Activated CD8-positive, alpha-beta T cell treated with anti-CD3 and anti-CD28 coated beads, Interleukin-2, amount 10 ng/mL, durations not matched to agents 7 days and 5 days (primary cell): Measurements from ENCODE around the gene STRBP. TPM values are rescaled to one million over a fixed set of nuclear protein-coding genes. Genes with fewer than 3 reads are reported as not detected.

Experiments used
- ATAC-seq: fragments of 150-1000 bp; cut with Tn5 transposase; one replicate; pipeline ENCODE4 v1.10.0; 2021; ENCODE audit warnings: moderate library complexity
- CTCF ChIA-PET: fragments of 350-600 bp; sonication (Branson Sonifier 250); formaldehyde crosslinking; loops from one replicate; lab custom pipeline; 2021; ENCODE audit warnings: antibody characterized with exemption; lab: Charles Lee
- POLR2A ChIA-PET: fragments of 350-600 bp; sonication (Branson Sonifier 250); formaldehyde crosslinking; loops from one replicate; lab custom pipeline; 2021; ENCODE audit warnings: antibody characterized with exemption; lab: Charles Lee
- DNase-seq: peaks from one replicate; pipeline ENCODE4 v3.0.0-alpha.2; 2020
- H3K27ac Mint-ChIP-seq: one replicate; pipeline ENCODE4 v1.8.0; 2021; ENCODE audit warnings: mild to moderate bottlenecking, mixed read lengths
- H3K27me3 Mint-ChIP-seq: one replicate; pipeline ENCODE4 v1.8.0; 2021; ENCODE audit warnings: low read depth, mixed read lengths
- H3K36me3 Mint-ChIP-seq: one replicate; pipeline ENCODE4 v1.8.0; 2021; ENCODE audit warnings: low read depth, mixed read lengths
- H3K4me1 Mint-ChIP-seq: one replicate; pipeline ENCODE4 v1.8.0; 2021; ENCODE audit warnings: low read depth, mixed read lengths
- H3K4me3 Mint-ChIP-seq: one replicate; pipeline ENCODE4 v1.8.0; 2021; ENCODE audit warnings: mild to moderate bottlenecking, mixed read lengths
- H3K9me3 Mint-ChIP-seq: one replicate; pipeline ENCODE4 v1.8.0; 2022; ENCODE audit warnings: mixed read lengths; ENCODE audit not compliant: insufficient read depth
- total RNA-seq, 2 experiments: library from RNA; stranded (reverse); gene quantifications; one replicate each; pipeline ENCODE4 v1.2.3, GENCODE V29; 2021

Gene STRBP
- total RNA-seq, 2 experiments from 2014 or later = 26.1 to 26.5 TPM

- ChIA-PET CTCF (interaction anchor here (1.0 to 3.3 kb wide), 4 partner anchors 9 to 263 kb away, joined by 4 to 14 read pairs (median 9); no protein-coding TSS in a partner anchor), POLR2A (no interaction called here)
- peaks cover 15% of the 10 kb centered on the region for H3K36me3 Mint-ChIP-seq
- H3K27ac Mint-ChIP-seq = no peak overlapping the region
- no peaks in the 10 kb centered on the region for H3K4me1 Mint-ChIP-seq
- H3K9me3 Mint-ChIP-seq = no peaks in the 10 kb centered on the region
- H3K27me3 Mint-ChIP-seq = no peaks in the 10 kb centered on the region
- no peak overlapping the region for H3K4me3 Mint-ChIP-seq
- ATAC-seq (no peak), DNase-seq (no peak)
These were observed 177.4 kb downstream of the STRBP start for GRCh38 chr9:123090956-123091355.

GRCh38 chr9:123090198-123090896 is 178.0 kb downstream of the STRBP start:
- Mint-ChIP-seq H3K4me1 (no peaks in the 10 kb centered on the region), H3K9me3 (no peaks in the 10 kb centered on the region), H3K27ac (no peak overlapping the region)

GRCh38 chr9:123089790-123090189 is 178.6 kb downstream of the STRBP start:
- H3K27ac Mint-ChIP-seq = no peak overlapping the region
- H3K4me1 Mint-ChIP-seq = no peaks in the 10 kb centered on the region
- ChIA-PET CTCF (interaction anchor here (0.9 to 1.2 kb wide), 3 partner anchors 12 to 260 kb away, joined by 3 to 4 read pairs (median 3); no protein-coding TSS in a partner anchor), POLR2A (no interaction called here)
- no peaks in the 10 kb centered on the region for H3K9me3 Mint-ChIP-seq
- no peak overlapping the region for H3K4me3 Mint-ChIP-seq
- DNase-seq (no peak), ATAC-seq (no peak)
- H3K36me3 Mint-ChIP-seq = peaks cover 19% of the 10 kb centered on the region
- no peaks in the 10 kb centered on the region for H3K27me3 Mint-ChIP-seq

More at GRCh38 chr9:123090198-123090896, 178.0 kb downstream of the STRBP start:
- ChIA-PET POLR2A (no interaction called here), CTCF (interaction anchor here (0.9 to 3.3 kb wide), 7 partner anchors 8 to 264 kb away, joined by 3 to 14 read pairs (median 4); no protein-coding TSS in a partner anchor)
- H3K27me3 Mint-ChIP-seq = no peaks in the 10 kb centered on the region
- DNase-seq (no peak), ATAC-seq (no peak)
- H3K4me3 Mint-ChIP-seq = no peak overlapping the region
- H3K36me3 Mint-ChIP-seq = peaks cover 15% of the 10 kb centered on the region

- ATAC-seq (no peak), DNase-seq (no peak)
- H3K36me3 Mint-ChIP-seq = peaks cover 18% of the 10 kb centered on the region
- ChIA-PET CTCF (interaction anchor here (1.2 kb wide), 1 partner anchor 136 kb away, joined by 4 read pairs; no protein-coding TSS in a partner anchor), POLR2A (no interaction called here)
- H3K4me3 Mint-ChIP-seq = no peak overlapping the region
- H3K27ac Mint-ChIP-seq = peak overlapping the region; percentile 22
- no peaks in the 10 kb centered on the region for H3K4me1 Mint-ChIP-seq
- H3K9me3 Mint-ChIP-seq = no peaks in the 10 kb centered on the region
- no peaks in the 10 kb centered on the region for H3K27me3 Mint-ChIP-seq
These were observed 179.3 kb downstream of the STRBP start for GRCh38 chr9:123089040-123089439.

- DNase-seq (no peak), ATAC-seq (no peak)
- ChIA-PET POLR2A (no interaction called here), CTCF (interaction anchor here (1.2 to 1.3 kb wide), 2 partner anchors 262 to 263 kb away, joined by 4 to 5 read pairs; no protein-coding TSS in a partner anchor)
- no peaks in the 10 kb centered on the region for H3K4me1 Mint-ChIP-seq
- no peaks in the 10 kb centered on the region for H3K9me3 Mint-ChIP-seq
- no peak overlapping the region for H3K4me3 Mint-ChIP-seq
- H3K27me3 Mint-ChIP-seq = no peaks in the 10 kb centered on the region
- H3K36me3 Mint-ChIP-seq = peaks cover 11% of the 10 kb centered on the region
- H3K27ac Mint-ChIP-seq = no peak overlapping the region
These were observed 181.0 kb downstream of the STRBP start for GRCh38 chr9:123087359-123087888.

GRCh38 chr9:123085916-123086315 is 182.5 kb downstream of the STRBP start:
- DNase-seq (no peak), ATAC-seq (no peak)
- no peaks in the 10 kb centered on the region for H3K4me1 Mint-ChIP-seq
- H3K36me3 Mint-ChIP-seq = peaks cover 7% of the 10 kb centered on the region
- ChIA-PET CTCF (no interaction called here), POLR2A (no interaction called here)
- H3K27ac Mint-ChIP-seq = no peak overlapping the region
- H3K27me3 Mint-ChIP-seq = no peaks in the 10 kb centered on the region
- no peaks in the 10 kb centered on the region for H3K9me3 Mint-ChIP-seq
- H3K4me3 Mint-ChIP-seq = no peak overlapping the region

- ATAC-seq (no peak), DNase-seq (no peak)
- POLR2A ChIA-PET = no interaction called here
- peaks cover 3% of the 10 kb centered on the region for H3K4me1 Mint-ChIP-seq
- peaks cover 9% of the 10 kb centered on the region for H3K36me3 Mint-ChIP-seq
- CTCF ChIA-PET = interaction anchor here (0.8 to 1.7 kb wide), 3 partner anchors 9 to 266 kb away, joined by 4 to 7 read pairs (median 4); no protein-coding TSS in a partner anchor
- no peak overlapping the region for H3K4me3 Mint-ChIP-seq
- H3K9me3 Mint-ChIP-seq = no peaks in the 10 kb centered on the region
- no peak overlapping the region for H3K27ac Mint-ChIP-seq
- H3K27me3 Mint-ChIP-seq = no peaks in the 10 kb centered on the region
These were observed 184.1 kb downstream of the STRBP start for GRCh38 chr9:123084256-123084655.

GRCh38 chr9:123083680-123084079 is 184.7 kb downstream of the STRBP start:
- Mint-ChIP-seq H3K9me3 (no peaks in the 10 kb centered on the region), H3K27me3 (no peaks in the 10 kb centered on the region), H3K4me3 (no peak overlapping the region), H3K4me1 (peaks cover 3% of the 10 kb centered on the region), H3K27ac (no peak overlapping the region), H3K36me3 (peaks cover 9% of the 10 kb centered on the region)
- no peak for ATAC-seq
- no peak for DNase-seq
- ChIA-PET CTCF (interaction anchor here (1.3 to 4.7 kb wide), 4 partner anchors 8 to 266 kb away, joined by 4 to 36 read pairs (median 7); no protein-coding TSS in a partner anchor), POLR2A (no interaction called here)

- ChIA-PET CTCF (interaction anchor here (0.8 to 4.7 kb wide), 7 partner anchors 9 to 273 kb away, joined by 4 to 36 read pairs (median 5); no protein-coding TSS in a partner anchor), POLR2A (interaction anchor here (0.6 kb wide), 1 partner anchor 28 kb away, joined by 3 read pairs; no protein-coding TSS in a partner anchor)
- Mint-ChIP-seq H3K4me1 (peaks cover 3% of the 10 kb centered on the region), H3K36me3 (peaks cover 13% of the 10 kb centered on the region), H3K9me3 (no peaks in the 10 kb centered on the region), H3K27me3 (no peaks in the 10 kb centered on the region), H3K4me3 (no peak overlapping the region), H3K27ac (no peak overlapping the region)
- ATAC-seq (no peak), DNase-seq (peak; percentile 36)
These were observed 186.6 kb downstream of the STRBP start for GRCh38 chr9:123081824-123082223.

GRCh38 chr9:123080444-123080843 is 187.9 kb downstream of the STRBP start:
- CTCF ChIA-PET = interaction anchor here (1.0 to 4.7 kb wide), 4 partner anchors 181 to 305 kb away, joined by 3 to 36 read pairs (median 4); no protein-coding TSS in a partner anchor
- Mint-ChIP-seq H3K36me3 (peaks cover 14% of the 10 kb centered on the region), H3K9me3 (no peaks in the 10 kb centered on the region), H3K4me3 (no peak overlapping the region), H3K27ac (no peak overlapping the region), H3K4me1 (peaks cover 3% of the 10 kb centered on the region), H3K27me3 (no peaks in the 10 kb centered on the region)
- no peak for DNase-seq
- no peak for ATAC-seq
- POLR2A ChIA-PET = no interaction called here

- ChIA-PET POLR2A (no interaction called here), CTCF (interaction anchor here (1.1 to 1.9 kb wide), 3 partner anchors 275 to 576 kb away, joined by 3 to 4 read pairs (median 3); no protein-coding TSS in a partner anchor)
- Mint-ChIP-seq H3K27me3 (no peaks in the 10 kb centered on the region), H3K36me3 (peaks cover 12% of the 10 kb centered on the region), H3K4me3 (no peak overlapping the region), H3K27ac (no peak overlapping the region), H3K4me1 (no peaks in the 10 kb centered on the region), H3K9me3 (no peaks in the 10 kb centered on the region)
- ATAC-seq (no peak), DNase-seq (no peak)
These were observed 193.8 kb downstream of the STRBP start for GRCh38 chr9:123074628-123075027.
